Ovary (tissue), 3 donors: ENCODE data around the gene TNIK.

Source experiments
- EP300 ChIP-seq: sonication (generic); formaldehyde crosslinking; IDR thresholded peaks from one replicate; pipeline ENCODE4 v1.6.1; 2017; ENCODE audit warnings: antibody characterized with exemption
- TF ChIP-seq, protein P1 (sequence below), 3 donors: fragments of 450-650 bp in 2 of 3; fragments of 200-600 bp in 1 of 3; IDR thresholded peaks; one replicate each; pipeline versions ENCODE4 v1.5.1 to v1.8.0; 2016 to 2022; ENCODE audit warnings: antibody characterized with exemption in 3 of 3, mild to moderate bottlenecking in 1 of 3
- donor health status: DM: no; HTN: no; CAD: no.

DNA sequence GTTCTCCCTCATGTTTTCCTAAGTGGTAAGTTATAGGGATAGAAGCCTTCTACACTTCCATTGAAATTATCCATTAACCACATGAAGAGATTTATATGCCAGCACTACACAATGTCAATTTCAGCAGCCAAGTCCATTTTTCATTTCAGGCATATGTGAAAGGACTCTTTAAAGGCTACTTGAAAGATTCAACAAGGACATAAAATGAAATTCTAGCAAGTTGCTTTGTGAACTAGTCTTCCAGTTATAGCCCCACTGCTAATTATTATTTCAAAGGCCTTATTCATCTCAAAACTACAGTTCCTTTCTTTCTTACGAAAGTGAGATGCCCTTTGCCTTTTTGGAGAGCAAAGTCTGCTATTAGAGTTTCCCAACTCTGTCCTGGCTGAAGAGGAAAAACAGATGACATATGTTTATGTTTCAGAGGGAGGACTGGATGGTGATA lies 367.7 kb downstream of the TNIK start:
- TF ChIP-seq, protein P1, sequence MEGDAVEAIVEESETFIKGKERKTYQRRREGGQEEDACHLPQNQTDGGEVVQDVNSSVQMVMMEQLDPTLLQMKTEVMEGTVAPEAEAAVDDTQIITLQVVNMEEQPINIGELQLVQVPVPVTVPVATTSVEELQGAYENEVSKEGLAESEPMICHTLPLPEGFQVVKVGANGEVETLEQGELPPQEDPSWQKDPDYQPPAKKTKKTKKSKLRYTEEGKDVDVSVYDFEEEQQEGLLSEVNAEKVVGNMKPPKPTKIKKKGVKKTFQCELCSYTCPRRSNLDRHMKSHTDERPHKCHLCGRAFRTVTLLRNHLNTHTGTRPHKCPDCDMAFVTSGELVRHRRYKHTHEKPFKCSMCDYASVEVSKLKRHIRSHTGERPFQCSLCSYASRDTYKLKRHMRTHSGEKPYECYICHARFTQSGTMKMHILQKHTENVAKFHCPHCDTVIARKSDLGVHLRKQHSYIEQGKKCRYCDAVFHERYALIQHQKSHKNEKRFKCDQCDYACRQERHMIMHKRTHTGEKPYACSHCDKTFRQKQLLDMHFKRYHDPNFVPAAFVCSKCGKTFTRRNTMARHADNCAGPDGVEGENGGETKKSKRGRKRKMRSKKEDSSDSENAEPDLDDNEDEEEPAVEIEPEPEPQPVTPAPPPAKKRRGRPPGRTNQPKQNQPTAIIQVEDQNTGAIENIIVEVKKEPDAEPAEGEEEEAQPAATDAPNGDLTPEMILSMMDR (IDR thresholded peaks at IDR 0.05), result no peak
- TF ChIP-seq EP300, result no peak
